Measurements from ENCODE around the gene BRD4.

BRD4 gene

DNA sequence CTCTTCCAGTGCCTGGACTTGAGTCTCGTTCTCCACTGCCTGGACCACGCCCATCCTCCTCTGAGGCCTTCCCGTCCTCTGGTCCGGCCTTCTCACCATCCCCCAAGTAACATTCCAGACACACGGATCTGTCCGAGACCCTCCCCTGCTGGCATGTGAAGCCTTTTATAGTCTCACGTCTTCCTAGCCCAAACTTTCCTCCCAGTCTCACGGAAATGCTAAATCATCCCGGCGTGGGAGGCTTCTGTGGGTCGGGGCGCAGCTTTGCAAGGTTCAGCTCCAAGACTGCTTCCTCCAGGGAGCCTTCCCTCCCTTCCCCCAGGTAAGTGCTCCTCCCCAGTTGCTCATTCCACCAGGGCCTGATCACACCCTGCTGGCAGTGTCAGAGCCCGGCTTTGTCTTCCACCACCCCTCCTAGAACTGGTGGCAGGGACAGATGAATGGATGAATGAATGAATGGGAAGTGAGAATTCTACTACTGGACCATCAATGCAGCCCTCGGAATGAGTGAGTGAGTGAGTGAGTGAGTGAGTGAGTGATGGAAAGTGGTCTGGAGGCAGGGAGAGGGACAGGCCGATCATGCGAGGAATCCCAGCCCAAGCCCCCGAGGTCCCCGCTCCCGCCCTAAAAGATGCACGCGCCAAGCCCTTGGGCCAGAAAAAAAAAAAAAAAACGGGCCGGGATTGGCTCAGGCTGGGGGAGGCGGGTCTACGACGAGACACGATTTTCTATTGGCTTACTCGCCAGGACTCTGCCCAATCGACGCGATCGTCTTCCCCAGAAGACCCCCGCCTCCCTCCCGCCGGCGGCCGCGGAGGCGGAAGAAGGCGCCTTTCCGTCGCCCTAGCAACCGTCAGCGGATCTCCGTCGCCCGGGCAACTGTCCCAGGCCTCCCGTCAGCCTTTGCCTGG lies 109.3 kb downstream of the BRD4 start:
- DNase-seq = peak; percentile 98

GRCh38 chr19:15220833-15221232 lies 111.5 kb downstream of the BRD4 start:
- DNase-seq = no peak

DNA sequence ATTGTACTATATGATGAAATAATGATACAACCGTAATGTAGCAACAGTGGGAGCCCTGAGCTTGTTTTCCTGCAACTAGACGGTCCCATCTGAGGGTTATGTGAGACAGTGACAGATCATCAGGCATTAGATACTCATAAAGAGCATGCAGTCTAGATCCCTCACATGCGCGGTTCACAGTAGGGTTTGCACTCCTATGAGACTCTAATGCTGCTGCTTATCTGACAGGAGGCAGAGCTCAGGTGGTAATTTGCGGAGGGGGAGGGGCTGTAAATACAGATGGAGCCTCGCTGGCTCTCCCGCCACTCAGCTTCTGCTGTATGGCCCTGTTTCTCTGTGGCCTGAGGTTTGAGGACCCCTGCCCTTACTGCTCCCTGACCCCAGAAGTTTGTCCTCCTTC lies 113.8 kb downstream of the BRD4 start:
- DNase-seq = no peak

GRCh38 chr19:15216363-15216762 lies 116.0 kb downstream of the BRD4 start:
- no peak for DNase-seq

DNA sequence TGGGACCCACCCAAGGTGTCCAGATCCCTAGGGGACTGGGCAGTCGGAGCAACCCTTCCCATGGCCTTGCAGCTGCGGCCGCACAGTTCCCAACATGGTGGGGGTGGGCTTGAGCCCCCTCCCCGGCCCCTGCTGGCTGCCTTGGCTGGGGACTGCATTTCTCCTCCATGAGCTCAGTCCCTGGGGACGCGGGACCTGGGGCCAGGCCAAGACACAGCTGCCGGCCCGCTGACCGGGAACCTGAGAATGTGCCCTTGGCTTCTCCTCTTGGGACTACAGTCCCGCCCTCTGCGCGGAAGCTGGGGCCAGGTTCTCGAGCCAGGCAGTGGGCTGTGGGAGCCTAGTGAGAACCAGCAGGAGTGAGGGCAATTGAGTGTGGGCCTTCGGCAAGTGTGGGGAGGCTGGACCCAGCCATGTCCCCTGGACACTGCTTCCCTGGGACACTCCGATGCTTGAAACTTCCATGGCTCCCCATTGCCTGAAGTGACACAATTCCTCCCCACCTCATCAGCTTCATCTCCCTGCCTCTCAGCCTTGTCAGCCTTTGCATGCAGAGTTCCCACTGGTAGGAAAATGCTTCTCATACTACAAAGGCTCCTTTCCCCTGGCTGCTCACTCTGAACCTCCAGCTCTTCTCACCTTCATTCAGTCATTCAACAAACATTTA lies 118.5 kb downstream of the BRD4 start:
- no peak for DNase-seq

- no peak for DNase-seq
Observed at GRCh38 chr19:15212711-15213110, 119.6 kb downstream of the BRD4 start.

GRCh38 chr19:15210323-15210781 lies 122.0 kb downstream of the BRD4 start:
- DNase-seq = no peak

DNA sequence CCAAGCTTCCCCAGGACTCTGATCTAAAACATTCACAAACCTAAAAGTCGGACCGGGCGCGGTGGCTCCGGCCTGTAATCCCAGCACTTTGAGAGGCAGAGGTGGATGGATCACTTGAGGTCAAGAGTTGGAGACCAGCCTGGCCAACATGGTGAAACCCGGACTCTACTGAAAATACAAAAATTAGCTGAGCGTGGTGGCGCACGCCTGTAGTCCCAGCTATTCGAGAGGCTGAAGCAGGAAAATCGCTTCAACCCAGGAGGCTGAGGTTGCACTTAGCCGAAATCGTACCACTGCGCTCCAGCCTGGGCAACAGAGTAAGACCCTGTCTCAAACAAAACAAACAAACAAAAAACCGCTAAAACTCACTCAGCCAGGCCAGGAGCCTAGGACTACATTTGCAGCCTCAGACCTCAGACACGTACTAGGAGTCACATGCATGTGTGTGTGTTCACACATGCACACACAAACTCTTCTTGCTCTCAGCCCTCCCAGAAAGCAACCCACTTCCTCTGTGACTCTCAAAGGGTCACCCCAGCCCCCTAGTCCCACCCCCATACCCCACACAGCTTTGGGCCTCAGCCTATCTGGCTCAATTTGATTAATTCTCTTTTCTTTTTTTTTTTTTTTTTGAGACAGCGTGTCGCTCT lies 130.8 kb downstream of the BRD4 start:
- DNase-seq = no peak

DNA sequence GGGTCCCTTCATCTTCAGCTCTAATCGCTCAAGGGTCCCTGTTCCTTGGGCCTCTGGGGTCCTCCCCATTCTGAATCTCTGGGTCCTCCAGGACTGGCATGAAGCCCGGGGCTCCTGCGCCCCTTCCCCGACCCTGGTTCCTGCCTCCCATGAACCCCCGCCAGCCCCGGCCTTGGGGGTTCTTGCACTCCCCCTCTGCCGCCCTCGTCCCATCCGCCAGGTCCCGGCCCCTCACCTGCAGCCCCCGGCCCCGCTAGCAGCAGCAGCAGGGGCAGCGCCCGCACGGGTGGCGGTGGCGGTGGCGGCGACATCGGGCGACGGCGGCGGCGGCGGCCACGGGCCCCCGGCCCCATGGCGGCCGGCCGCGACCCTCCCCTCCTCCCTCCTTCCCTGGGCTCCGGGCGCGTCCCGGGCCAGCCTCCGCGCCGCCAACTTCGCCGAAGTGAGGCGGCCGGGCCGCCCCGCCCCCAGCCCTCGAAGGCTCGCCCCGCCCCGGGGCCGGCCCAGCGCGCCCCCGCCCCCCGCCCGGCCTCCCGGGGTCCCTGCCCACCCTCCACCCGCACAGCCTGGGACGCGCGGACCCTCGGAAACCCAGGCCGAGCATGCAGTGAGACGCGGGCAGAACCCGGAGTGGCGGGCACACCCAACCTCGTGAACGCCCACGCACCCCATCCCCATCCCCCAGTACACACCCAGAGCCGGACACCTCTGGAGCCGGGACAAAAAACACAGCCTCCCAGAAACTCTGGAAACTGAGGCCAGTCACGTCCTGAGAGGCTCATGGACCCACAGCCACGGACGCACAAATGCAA lies 131.6 kb downstream of the BRD4 start, which contains the start of gene NOTCH3:
NOTCH3 (minus strand) TSS at position 443 of the 812 bp plus-strand sequence; CDS start at position 353, 90 bp downstream.
- DNase-seq = no peak

GRCh38 chr19:15199661-15200552 lies 132.4 kb downstream of the BRD4 start:
- DNase-seq = no peak

- DNase-seq = no peak
Observed at GRCh38 chr19:15198951-15199660, 133.2 kb downstream of the BRD4 start.

- no peak for DNase-seq
Observed at GRCh38 chr19:15197942-15198341, 134.4 kb downstream of the BRD4 start.

DNA sequence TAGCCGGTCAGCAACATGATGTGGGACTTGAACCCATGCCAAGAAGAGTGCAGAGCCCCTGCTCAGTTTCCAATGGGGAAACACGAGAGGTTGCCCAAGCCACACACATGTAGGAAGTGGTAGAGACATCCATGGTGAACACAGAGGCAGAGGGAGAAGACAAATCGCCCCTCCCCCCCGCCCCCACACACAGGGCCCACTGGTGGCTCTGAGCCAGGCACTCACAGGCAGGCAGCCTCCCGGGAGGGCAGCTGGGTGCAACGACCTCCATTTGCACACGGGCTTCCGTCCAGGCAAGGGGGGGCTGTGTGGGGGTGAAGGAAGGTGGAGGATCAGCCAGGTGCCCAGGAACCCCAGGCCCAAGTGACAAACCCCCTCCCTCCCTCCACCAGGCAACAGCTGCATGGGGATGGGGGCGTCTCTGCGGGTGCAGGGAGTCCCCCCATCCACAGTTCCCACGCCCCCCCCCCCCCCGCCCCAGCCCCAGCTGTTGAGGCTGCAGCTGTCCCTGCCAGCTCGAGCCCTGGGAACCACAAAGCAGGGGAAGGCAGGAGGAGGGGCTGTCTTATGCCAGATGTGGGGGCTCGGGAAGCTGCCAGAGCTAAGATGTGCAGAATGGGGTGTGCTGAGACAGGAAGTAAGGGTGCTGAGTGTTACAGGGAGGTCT lies 134.9 kb downstream of the BRD4 start:
- peak; percentile 26 for DNase-seq

DNA sequence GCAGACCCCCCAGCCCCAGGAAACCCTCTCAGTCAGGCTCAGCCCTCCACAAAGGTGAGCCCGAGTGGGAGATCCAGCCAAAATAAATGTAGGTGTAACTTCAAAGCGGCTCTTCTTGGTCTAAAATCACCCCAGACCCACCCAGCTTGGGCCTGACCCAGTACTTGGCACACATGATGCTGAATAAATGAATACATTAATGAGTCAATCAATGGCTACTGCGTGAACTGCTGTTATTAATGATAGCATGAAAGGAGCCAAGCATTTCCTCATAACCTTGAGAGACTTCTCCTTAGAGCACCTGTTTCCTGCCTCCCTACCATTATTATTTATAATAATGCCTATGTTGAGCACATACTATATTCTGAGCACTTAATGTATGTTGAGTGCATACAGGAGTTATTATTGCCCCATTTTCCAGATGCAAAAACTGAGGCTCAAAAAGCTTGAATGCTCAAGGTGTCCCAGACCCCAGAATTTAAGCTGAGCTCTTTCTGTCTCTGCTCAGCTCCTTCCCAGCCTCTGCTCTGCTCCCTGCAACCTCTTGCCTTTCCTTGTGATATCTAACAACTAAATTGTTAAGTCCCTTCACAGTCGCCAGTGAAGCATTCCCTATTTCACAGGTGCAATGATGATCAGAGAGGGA lies 135.9 kb downstream of the BRD4 start:
- DNase-seq = no peak

GRCh38 chr19:15195371-15196334 lies 136.7 kb downstream of the BRD4 start:
- peak; percentile 62 for DNase-seq

DNA sequence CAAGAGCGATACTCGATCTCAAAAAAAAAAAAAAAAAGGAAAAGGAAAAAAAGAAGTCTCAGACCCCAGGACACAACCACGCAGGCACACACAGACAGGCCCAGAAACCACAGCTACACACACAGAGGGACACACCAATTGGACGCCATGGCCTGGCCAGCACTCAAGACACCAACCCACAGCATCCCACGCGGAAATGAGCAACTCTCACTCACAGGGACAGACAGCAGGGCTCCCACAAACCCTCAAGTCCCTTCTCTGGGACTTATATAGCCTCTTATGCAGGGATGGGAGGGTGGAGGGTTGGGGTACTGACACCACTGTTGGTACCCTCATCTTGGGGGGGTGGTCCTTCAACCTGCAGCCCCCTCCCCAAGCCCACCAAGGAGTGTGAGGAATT lies 137.4 kb downstream of the BRD4 start:
- DNase-seq = no peak

GRCh38 chr19:15191982-15192381 lies 140.4 kb downstream of the BRD4 start:
- no peak for DNase-seq

GRCh38 chr19:15191514-15191913 lies 140.8 kb downstream of the BRD4 start:
- no peak for DNase-seq

DNA sequence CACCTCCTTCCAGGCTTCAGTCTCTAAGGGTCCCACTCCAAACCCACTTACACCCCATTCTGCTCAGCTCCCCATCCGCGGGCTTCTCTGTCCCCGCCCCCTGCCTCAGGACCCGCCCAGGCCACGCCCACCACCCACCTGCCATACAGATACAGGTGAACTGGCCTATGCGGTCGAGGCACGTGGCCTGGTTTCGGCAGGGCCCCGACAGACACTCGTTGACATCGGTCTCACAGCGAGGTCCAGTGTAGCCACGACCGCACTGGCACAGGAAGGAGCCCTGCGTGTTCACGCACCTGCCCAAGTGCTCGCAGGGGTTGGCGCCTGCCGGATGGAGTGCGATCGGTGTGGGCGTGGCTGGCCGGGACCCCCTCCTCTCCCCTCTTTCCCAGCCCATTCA lies 143.5 kb downstream of the BRD4 start:
- DNase-seq = no peak

Data from NCI-H1436 (cell line).